Measurements from ENCODE around the gene WWOX. TPM values are rescaled to one million over a fixed set of nuclear protein-coding genes. Genes with fewer than 3 reads are reported as not detected.

The WWOX gene
- total and polyA plus RNA-seq, 2 of the 13 experiments (the other 11 are each of a cell fraction or from before 2014, with no cell fraction given): 9.1 to 37.4 TPM

GRCh38 chr16:78200623-78201096 is 101.2 kb downstream of the WWOX start (continued):
- TF ChIP-seq, protein P1, sequence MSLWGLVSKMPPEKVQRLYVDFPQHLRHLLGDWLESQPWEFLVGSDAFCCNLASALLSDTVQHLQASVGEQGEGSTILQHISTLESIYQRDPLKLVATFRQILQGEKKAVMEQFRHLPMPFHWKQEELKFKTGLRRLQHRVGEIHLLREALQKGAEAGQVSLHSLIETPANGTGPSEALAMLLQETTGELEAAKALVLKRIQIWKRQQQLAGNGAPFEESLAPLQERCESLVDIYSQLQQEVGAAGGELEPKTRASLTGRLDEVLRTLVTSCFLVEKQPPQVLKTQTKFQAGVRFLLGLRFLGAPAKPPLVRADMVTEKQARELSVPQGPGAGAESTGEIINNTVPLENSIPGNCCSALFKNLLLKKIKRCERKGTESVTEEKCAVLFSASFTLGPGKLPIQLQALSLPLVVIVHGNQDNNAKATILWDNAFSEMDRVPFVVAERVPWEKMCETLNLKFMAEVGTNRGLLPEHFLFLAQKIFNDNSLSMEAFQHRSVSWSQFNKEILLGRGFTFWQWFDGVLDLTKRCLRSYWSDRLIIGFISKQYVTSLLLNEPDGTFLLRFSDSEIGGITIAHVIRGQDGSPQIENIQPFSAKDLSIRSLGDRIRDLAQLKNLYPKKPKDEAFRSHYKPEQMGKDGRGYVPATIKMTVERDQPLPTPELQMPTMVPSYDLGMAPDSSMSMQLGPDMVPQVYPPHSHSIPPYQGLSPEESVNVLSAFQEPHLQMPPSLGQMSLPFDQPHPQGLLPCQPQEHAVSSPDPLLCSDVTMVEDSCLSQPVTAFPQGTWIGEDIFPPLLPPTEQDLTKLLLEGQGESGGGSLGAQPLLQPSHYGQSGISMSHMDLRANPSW (CRISPR knock-in tag; IDR thresholded peaks at IDR 0.05; ENCODE audit: borderline replicate concordance): no peak; the same call in 1 of the 2 replicates
- TF ChIP-seq HNF1B (CRISPR knock-in tag; IDR thresholded peaks at IDR 0.05): peak; percentile 42; the same call in 1 of the 2 replicates
- TF ChIP-seq RERE (CRISPR knock-in tag; IDR thresholded peaks at IDR 0.05; ENCODE audit: low read depth): peak; percentile 34; the same call in 1 of the 2 replicates
- no peak for TF ChIP-seq RFX1 (IDR thresholded peaks at IDR 0.05)
- TF ChIP-seq U2AF2 (IDR thresholded peaks at IDR 0.05; ENCODE audit: low read depth, low read length): no peak
- 0 out of 2 replicates have a peak, but pooled peaks have one; percentile 26 for TF ChIP-seq TFDP2 (CRISPR knock-in tag; IDR thresholded peaks at IDR 0.05)
- no peak for TF ChIP-seq XBP1 (CRISPR knock-in tag; IDR thresholded peaks at IDR 0.05)
- TF ChIP-seq ZNF883 (CRISPR knock-in tag; IDR thresholded peaks at IDR 0.05; ENCODE audit: not compliant biosample characterization): no peak
- TF ChIP-seq PRDM10 (CRISPR knock-in tag; IDR thresholded peaks at IDR 0.05; ENCODE audit: low read depth): peak; percentile 78; the same call in 1 of the 2 replicates
- TF ChIP-seq, protein P2, sequence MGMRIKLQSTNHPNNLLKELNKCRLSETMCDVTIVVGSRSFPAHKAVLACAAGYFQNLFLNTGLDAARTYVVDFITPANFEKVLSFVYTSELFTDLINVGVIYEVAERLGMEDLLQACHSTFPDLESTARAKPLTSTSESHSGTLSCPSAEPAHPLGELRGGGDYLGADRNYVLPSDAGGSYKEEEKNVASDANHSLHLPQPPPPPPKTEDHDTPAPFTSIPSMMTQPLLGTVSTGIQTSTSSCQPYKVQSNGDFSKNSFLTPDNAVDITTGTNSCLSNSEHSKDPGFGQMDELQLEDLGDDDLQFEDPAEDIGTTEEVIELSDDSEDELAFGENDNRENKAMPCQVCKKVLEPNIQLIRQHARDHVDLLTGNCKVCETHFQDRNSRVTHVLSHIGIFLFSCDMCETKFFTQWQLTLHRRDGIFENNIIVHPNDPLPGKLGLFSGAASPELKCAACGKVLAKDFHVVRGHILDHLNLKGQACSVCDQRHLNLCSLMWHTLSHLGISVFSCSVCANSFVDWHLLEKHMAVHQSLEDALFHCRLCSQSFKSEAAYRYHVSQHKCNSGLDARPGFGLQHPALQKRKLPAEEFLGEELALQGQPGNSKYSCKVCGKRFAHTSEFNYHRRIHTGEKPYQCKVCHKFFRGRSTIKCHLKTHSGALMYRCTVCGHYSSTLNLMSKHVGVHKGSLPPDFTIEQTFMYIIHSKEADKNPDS (CRISPR knock-in tag; IDR thresholded peaks at IDR 0.05): no peak
